Fibroblast of lung (primary cell): ENCODE data around the gene PSD4.

ENCODE experiments used
- EZH2 ChIP-seq: IDR thresholded peaks from 2 replicates; pipeline ENCODE4 v1.5.1; 2012; ENCODE audit warnings: low read length, control low read depth, mild to moderate bottlenecking; ENCODE audit errors: missing control alignments
- TF ChIP-seq, protein P1 (sequence below), 2 donors: IDR thresholded peaks in 1 of 2; conservative IDR thresholded peaks in 1 of 2; 1 replicate in 1 of 2; 2 replicates in 1 of 2; pipeline ENCODE4 v1.5.1; 2011 to 2012; ENCODE audit warnings: low read length in 2 of 2, control low read depth in 1 of 2, inconsistent platforms in 1 of 2, low read depth in 1 of 2, mild to moderate bottlenecking in 1 of 2

- TF ChIP-seq, protein P1, sequence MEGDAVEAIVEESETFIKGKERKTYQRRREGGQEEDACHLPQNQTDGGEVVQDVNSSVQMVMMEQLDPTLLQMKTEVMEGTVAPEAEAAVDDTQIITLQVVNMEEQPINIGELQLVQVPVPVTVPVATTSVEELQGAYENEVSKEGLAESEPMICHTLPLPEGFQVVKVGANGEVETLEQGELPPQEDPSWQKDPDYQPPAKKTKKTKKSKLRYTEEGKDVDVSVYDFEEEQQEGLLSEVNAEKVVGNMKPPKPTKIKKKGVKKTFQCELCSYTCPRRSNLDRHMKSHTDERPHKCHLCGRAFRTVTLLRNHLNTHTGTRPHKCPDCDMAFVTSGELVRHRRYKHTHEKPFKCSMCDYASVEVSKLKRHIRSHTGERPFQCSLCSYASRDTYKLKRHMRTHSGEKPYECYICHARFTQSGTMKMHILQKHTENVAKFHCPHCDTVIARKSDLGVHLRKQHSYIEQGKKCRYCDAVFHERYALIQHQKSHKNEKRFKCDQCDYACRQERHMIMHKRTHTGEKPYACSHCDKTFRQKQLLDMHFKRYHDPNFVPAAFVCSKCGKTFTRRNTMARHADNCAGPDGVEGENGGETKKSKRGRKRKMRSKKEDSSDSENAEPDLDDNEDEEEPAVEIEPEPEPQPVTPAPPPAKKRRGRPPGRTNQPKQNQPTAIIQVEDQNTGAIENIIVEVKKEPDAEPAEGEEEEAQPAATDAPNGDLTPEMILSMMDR (conservative IDR thresholded peaks at IDR 0.05 in 1 of 2, IDR thresholded peaks at IDR 0.05 in 1 of 2; ENCODE audit: low read depth in 1 of 2, low read length in 2 of 2): no peak
- TF ChIP-seq EZH2: no peak
These were observed 14.8 kb upstream of the PSD4 start for GRCh38 chr2:113158884-113159553.
